GM12875 (cell line): Measurements from ENCODE around the gene ADORA1.

Experiments used
- H3K4me3 ChIP-seq: one replicate; pipeline ENCODE4 v1.5.1; 2011; ENCODE audit warnings: low read depth, low read length, control low read depth
- CTCF ChIP-seq: IDR thresholded peaks from 2 replicates; pipeline ENCODE4 v1.5.1; 2011; ENCODE audit warnings: low read depth, mild to moderate bottlenecking, control low read depth, inconsistent platforms, low read length, moderate library complexity, borderline replicate concordance; ENCODE audit not compliant: insufficient read depth

ADORA1 gene

GRCh38 chr1:203143641-203144040 lies 16.1 kb downstream of the ADORA1 start:
- no peak for TF ChIP-seq CTCF
- no peak overlapping the region for H3K4me3 ChIP-seq

GRCh38 chr1:203144661-203145060 lies 17.1 kb downstream of the ADORA1 start:
- no peak overlapping the region for H3K4me3 ChIP-seq
- no peak for TF ChIP-seq CTCF

GRCh38 chr1:203145321-203146041 lies 18.0 kb downstream of the ADORA1 start:
- TF ChIP-seq CTCF: no peak
- no peak overlapping the region for H3K4me3 ChIP-seq

- TF ChIP-seq CTCF: no peak
These were observed 18.5 kb downstream of the ADORA1 start for GRCh38 chr1:203146042-203146369.

GRCh38 chr1:203146537-203146936 lies 19.0 kb downstream of the ADORA1 start:
- TF ChIP-seq CTCF: no peak
- H3K4me3 ChIP-seq: no peak overlapping the region

More at GRCh38 chr1:203146042-203146369, 18.5 kb downstream of the ADORA1 start:
- H3K4me3 ChIP-seq: no peak overlapping the region

- no peak for TF ChIP-seq CTCF
- no peak overlapping the region for H3K4me3 ChIP-seq
These were observed 19.9 kb downstream of the ADORA1 start for GRCh38 chr1:203147376-203147775.

- TF ChIP-seq CTCF: peak; percentile 58; the same call in 1 of the 2 replicates
- H3K4me3 ChIP-seq: no peak overlapping the region
These were observed 20.6 kb downstream of the ADORA1 start for GRCh38 chr1:203148127-203148526.
